ENCODE data around the gene GKN1. TPM values are rescaled to one million over a fixed set of nuclear protein-coding genes. Genes with fewer than 3 reads are reported as not detected.

The GKN1 gene
- total and polyA plus RNA-seq, 4 donors: not detected

- Histone ChIP-seq H3K36me3 (ENCODE audit: control insufficient read depth, insufficient read depth, low read length) (no peaks in the 10 kb centered on the region), H3K4me1 (ENCODE audit: control insufficient read depth, insufficient read depth, low read length) (peaks cover 12% of the 10 kb centered on the region), H3K27me3 (ENCODE audit: control insufficient read depth, insufficient read depth, low read length) (peaks cover 4% of the 10 kb centered on the region), H3K27ac (ENCODE audit: low read depth, low read length) (peak overlapping the region; percentile 89), H3K9me3 (ENCODE audit: control insufficient read depth, insufficient read depth, low read length) (no peaks in the 10 kb centered on the region), H3K4me3 (ENCODE audit: low read depth, low read length) (peak overlapping the region; percentile 93)
- peak in 5 of 6 donors; percentile 69 to 96 (median 82) for DNase-seq (ENCODE audit: low read depth in 4 of 6, low spot score in 6 of 6)
- 16% methylated on average over 10 of the region's 27 CpGs for WGBS (ENCODE audit: insufficient coverage)
These were observed 38.1 kb downstream of the GKN1 start for GRCh38 chr2:69012310-69013141.

DNA sequence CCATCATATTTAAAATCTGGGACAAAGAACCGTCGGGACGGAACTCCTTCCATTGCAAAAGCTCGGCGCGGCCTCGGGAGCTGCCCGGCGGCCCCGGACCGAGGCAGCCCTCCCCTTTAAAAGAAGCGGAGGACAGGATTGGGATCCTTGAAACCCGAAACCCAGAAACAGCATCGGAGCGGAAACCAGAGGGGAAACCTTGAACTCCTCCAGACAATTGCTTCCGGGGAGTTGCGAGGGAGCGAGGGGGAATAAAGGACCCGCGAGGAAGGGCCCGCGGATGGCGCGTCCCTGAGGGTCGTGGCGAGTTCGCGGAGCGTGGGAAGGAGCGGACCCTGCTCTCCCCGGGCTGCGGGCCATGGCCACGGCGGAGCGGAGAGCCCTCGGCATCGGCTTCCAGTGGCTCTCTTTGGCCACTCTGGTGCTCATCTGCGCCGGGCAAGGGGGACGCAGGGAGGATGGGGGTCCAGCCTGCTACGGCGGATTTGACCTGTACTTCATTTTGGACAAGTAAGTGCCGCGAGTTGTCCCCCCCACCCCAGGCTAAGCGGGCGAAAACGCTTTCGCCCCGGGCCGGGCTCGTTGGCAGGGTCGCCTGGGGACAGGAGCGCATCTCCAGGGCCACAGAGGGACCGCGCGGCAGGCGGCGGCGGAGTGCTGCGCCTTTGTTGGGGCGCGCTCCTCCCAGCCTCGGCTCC, 38.9 kb downstream of the GKN1 start, which contains the start of gene ANTXR1:
Gene ANTXR1 (plus strand): TSS at position 38 of the 698 bp plus-strand sequence. CDS start 321 bp downstream, at position 359.
- Histone ChIP-seq H3K27me3 (ENCODE audit: control insufficient read depth, insufficient read depth, low read length) (peaks cover 4% of the 10 kb centered on the region), H3K9me3 (ENCODE audit: control insufficient read depth, insufficient read depth, low read length) (no peaks in the 10 kb centered on the region), H3K27ac (ENCODE audit: low read depth, low read length) (peak within 1 kb of the TSS; percentile 89), H3K4me1 (ENCODE audit: control insufficient read depth, insufficient read depth, low read length) (peaks cover 12% of the 10 kb centered on the region), H3K36me3 (ENCODE audit: control insufficient read depth, insufficient read depth, low read length) (no peaks in the 10 kb centered on the region), H3K4me3 (ENCODE audit: low read depth, low read length) (peak within 1 kb of the TSS; percentile 93)
- peak in 5 of 6 donors; percentile 66 to 95 (median 71) for DNase-seq (ENCODE audit: low read depth in 4 of 6, low spot score in 6 of 6)
- under 1% methylated on average over 63 of the region's 63 CpGs for WGBS (ENCODE audit: insufficient coverage)

GRCh38 chr2:69013840-69014821, 39.7 kb downstream of the GKN1 start:
- WGBS (ENCODE audit: insufficient coverage): 0% methylated on average over 11 of the region's 20 CpGs
- H3K9me3 ChIP-seq (ENCODE audit: control insufficient read depth, insufficient read depth, low read length): no peaks in the 10 kb centered on the region
- H3K4me1 ChIP-seq (ENCODE audit: control insufficient read depth, insufficient read depth, low read length): peaks cover 12% of the 10 kb centered on the region
- H3K4me3 ChIP-seq (ENCODE audit: low read depth, low read length): peak overlapping the region; percentile 93
- peak in 5 of 6 donors; percentile 35 to 81 (median 49) for DNase-seq (ENCODE audit: low read depth in 4 of 6, low spot score in 6 of 6)
- peaks cover 4% of the 10 kb centered on the region for H3K27me3 ChIP-seq (ENCODE audit: control insufficient read depth, insufficient read depth, low read length)
- H3K36me3 ChIP-seq (ENCODE audit: control insufficient read depth, insufficient read depth, low read length): no peaks in the 10 kb centered on the region
- peak overlapping the region; percentile 89 for H3K27ac ChIP-seq (ENCODE audit: low read depth, low read length)

- Histone ChIP-seq H3K36me3 (ENCODE audit: control insufficient read depth, insufficient read depth, low read length) (no peaks in the 10 kb centered on the region), H3K27me3 (ENCODE audit: control insufficient read depth, insufficient read depth, low read length) (no peaks in the 10 kb centered on the region), H3K4me1 (ENCODE audit: control insufficient read depth, insufficient read depth, low read length) (peaks cover 12% of the 10 kb centered on the region), H3K4me3 (ENCODE audit: low read depth, low read length) (no peak overlapping the region), H3K9me3 (ENCODE audit: control insufficient read depth, insufficient read depth, low read length) (no peaks in the 10 kb centered on the region), H3K27ac (ENCODE audit: low read depth, low read length) (no peak overlapping the region)
- DNase-seq (ENCODE audit: low read depth in 4 of 6, low spot score in 6 of 6): no peak
- WGBS (ENCODE audit: insufficient coverage): 65% methylated on average over 4 of the region's 5 CpGs
These were observed 42.6 kb downstream of the GKN1 start for GRCh38 chr2:69017080-69017479.

DNA sequence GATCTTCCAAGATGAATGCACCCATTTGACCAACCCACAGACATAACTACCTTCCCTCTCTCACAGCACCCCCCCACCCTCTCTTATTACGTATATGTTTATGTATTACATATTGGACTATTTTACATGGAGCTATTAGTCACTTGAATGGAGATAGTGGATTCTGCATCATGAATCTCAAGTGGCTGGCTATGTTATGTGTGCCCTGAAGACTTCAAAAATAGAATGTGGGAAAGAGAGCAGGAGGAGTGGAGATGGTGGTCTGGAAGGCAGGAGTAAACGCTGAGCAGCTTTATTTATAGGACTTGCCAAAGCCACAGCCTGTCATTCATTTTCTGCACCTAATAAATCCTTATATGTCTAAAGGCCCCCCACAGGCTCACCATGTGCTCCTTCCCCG, 43.4 kb downstream of the GKN1 start:
- no peak for DNase-seq (ENCODE audit: low read depth in 4 of 6, low spot score in 6 of 6)
- Histone ChIP-seq H3K36me3 (ENCODE audit: control insufficient read depth, insufficient read depth, low read length) (no peaks in the 10 kb centered on the region), H3K4me1 (ENCODE audit: control insufficient read depth, insufficient read depth, low read length) (peaks cover 6% of the 10 kb centered on the region), H3K27ac (ENCODE audit: low read depth, low read length) (no peak overlapping the region), H3K9me3 (ENCODE audit: control insufficient read depth, insufficient read depth, low read length) (no peaks in the 10 kb centered on the region), H3K4me3 (ENCODE audit: low read depth, low read length) (no peak overlapping the region), H3K27me3 (ENCODE audit: control insufficient read depth, insufficient read depth, low read length) (no peaks in the 10 kb centered on the region)
- 50% methylated on average over 1 of the region's 3 CpGs for WGBS (ENCODE audit: insufficient coverage)

DNA sequence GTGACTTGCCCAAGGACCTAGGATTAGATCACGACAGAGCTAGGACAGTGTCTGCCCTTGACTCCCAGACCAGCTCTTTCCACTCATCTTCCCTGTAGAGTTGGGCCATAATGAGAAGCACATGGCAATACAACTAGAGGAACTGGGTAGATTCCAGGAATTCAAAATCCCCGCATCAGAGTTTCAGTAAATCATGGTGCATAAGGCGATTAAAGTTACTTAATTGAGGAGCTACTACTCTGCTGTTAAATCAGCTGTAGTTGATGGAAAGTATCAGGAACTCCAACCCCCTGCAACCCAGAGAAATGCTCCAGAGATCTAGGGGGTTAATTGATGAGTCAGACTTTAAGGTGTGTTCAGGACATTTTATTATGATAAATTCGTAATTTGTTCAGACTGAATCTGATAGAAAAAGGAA, 44.3 kb downstream of the GKN1 start:
- WGBS (ENCODE audit: insufficient coverage): 67% methylated on average over 1 of the region's 4 CpGs
- H3K27me3 ChIP-seq (ENCODE audit: control insufficient read depth, insufficient read depth, low read length): no peaks in the 10 kb centered on the region
- H3K4me1 ChIP-seq (ENCODE audit: control insufficient read depth, insufficient read depth, low read length): peaks cover 6% of the 10 kb centered on the region
- no peak for DNase-seq (ENCODE audit: low read depth in 4 of 6, low spot score in 6 of 6)
- no peak overlapping the region for H3K4me3 ChIP-seq (ENCODE audit: low read depth, low read length)
- H3K27ac ChIP-seq (ENCODE audit: low read depth, low read length): no peak overlapping the region
- no peaks in the 10 kb centered on the region for H3K36me3 ChIP-seq (ENCODE audit: control insufficient read depth, insufficient read depth, low read length)
- H3K9me3 ChIP-seq (ENCODE audit: control insufficient read depth, insufficient read depth, low read length): no peaks in the 10 kb centered on the region

- no peak overlapping the region for H3K27ac ChIP-seq (ENCODE audit: low read depth, low read length)
- no peaks in the 10 kb centered on the region for H3K9me3 ChIP-seq (ENCODE audit: control insufficient read depth, insufficient read depth, low read length)
- peak in 2 of 6 donors; percentile 46 to 82 for DNase-seq (ENCODE audit: low read depth in 4 of 6, low spot score in 6 of 6)
- no peaks in the 10 kb centered on the region for H3K36me3 ChIP-seq (ENCODE audit: control insufficient read depth, insufficient read depth, low read length)
- H3K4me3 ChIP-seq (ENCODE audit: low read depth, low read length): no peak overlapping the region
- 51% methylated on average over 2 of the region's 8 CpGs for WGBS (ENCODE audit: insufficient coverage)
- no peaks in the 10 kb centered on the region for H3K27me3 ChIP-seq (ENCODE audit: control insufficient read depth, insufficient read depth, low read length)
- H3K4me1 ChIP-seq (ENCODE audit: control insufficient read depth, insufficient read depth, low read length): no peaks in the 10 kb centered on the region
These were observed 46.3 kb downstream of the GKN1 start for GRCh38 chr2:69020496-69021426.

DNA sequence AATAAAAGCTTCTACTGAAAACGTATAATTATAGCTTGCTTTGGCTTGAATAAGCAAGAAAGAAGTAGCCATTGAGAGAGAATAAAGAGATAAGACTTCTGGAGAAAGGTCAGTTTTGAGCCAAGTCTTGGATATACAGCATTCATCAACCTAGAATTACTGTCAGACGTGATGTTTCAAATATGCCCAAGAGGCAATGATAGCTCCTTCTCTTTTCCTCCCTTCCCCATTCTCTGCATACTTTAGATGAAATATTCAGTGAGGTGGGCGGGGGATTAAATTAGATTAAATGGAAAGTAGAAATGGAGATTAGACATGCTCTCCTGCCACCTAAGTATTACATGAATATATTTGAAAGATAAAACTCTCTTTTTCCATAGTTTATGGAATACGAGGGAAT, 47.3 kb downstream of the GKN1 start:
- WGBS (ENCODE audit: insufficient coverage): 100% methylated on average over 1 of the region's 4 CpGs

More for the DNA sequence above, 47.3 kb downstream of the GKN1 start:
- Histone ChIP-seq H3K4me1 (ENCODE audit: control insufficient read depth, insufficient read depth, low read length) (no peaks in the 10 kb centered on the region), H3K27me3 (ENCODE audit: control insufficient read depth, insufficient read depth, low read length) (no peaks in the 10 kb centered on the region), H3K9me3 (ENCODE audit: control insufficient read depth, insufficient read depth, low read length) (no peaks in the 10 kb centered on the region), H3K36me3 (ENCODE audit: control insufficient read depth, insufficient read depth, low read length) (no peaks in the 10 kb centered on the region), H3K27ac (ENCODE audit: low read depth, low read length) (no peak overlapping the region), H3K4me3 (ENCODE audit: low read depth, low read length) (no peak overlapping the region)
- DNase-seq (ENCODE audit: low read depth in 4 of 6, low spot score in 6 of 6): no peak

All from spinal cord (tissue), 10 donors.